ENCODE data around the gene OR52I2. TPM values are rescaled to one million over a fixed set of nuclear protein-coding genes. Genes with fewer than 3 reads are reported as not detected.

OR52I2 gene
- total RNA-seq, 4 donors from 2014 or later: not detected

DNA sequence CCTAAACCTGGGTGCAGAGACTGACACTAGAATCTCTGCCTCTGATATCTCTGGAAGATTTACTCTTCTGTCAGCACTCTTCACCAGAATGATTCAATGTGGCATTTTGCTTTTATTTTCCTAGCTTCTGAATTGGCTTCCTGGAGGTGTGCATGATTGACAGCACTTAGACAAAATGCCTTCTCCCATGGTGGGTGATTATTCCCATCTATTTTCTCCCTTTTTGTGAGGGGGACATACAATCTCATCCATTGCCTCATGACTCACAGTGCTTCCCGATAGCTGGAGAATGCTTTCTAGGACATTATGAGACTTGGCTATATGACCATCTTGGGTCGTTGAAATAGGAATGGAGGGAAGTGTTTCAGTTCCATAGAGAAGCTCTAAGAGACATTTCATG, 30.4 kb downstream of the OR52I2 start:
- Histone ChIP-seq H3K4me1 (peaks cover 6 to 9% of the 10 kb centered on the region in 2 donors), H3K4me3 (no peak overlapping the region), H3K9me3 (no peaks in the 10 kb centered on the region), H3K27me3 (no peaks in the 10 kb centered on the region), H3K27ac (no peak overlapping the region), H3K36me3 (no peaks in the 10 kb centered on the region)
- TF ChIP-seq POLR2A (IDR thresholded peaks at IDR 0.05): no peak
- TF ChIP-seq CTCF (IDR thresholded peaks at IDR 0.05 in 4 of 5, conservative IDR thresholded peaks at IDR 0.05 in 1 of 5): no peak
- DNase-seq (no peak), ATAC-seq (no peak)
- intact Hi-C loops (cut with DNase I; ENCODE audit: low total_unique reads): no loop called here
- in situ Hi-C loops (cut with MboI; ENCODE audit: low sequenced_read_pairs in 4 of 4): loop anchor here in 1 of 4 donors (25.0 kb wide), 1 partner anchor 775 kb away; the partner anchor contains the start of gene RHOG

- intact Hi-C loops (cut with DNase I; ENCODE audit: low total_unique reads): no loop called here
- TF ChIP-seq CTCF (IDR thresholded peaks at IDR 0.05 in 4 of 5, conservative IDR thresholded peaks at IDR 0.05 in 1 of 5) (no peak), POLR2A (IDR thresholded peaks at IDR 0.05) (no peak)
- Histone ChIP-seq H3K4me1 (no peaks in the 10 kb centered on the region), H3K27me3 (no peaks in the 10 kb centered on the region), H3K9me3 (no peaks in the 10 kb centered on the region), H3K36me3 (no peaks in the 10 kb centered on the region), H3K4me3 (no peak overlapping the region), H3K27ac (no peak overlapping the region)
- DNase-seq (no peak), ATAC-seq (no peak)
- in situ Hi-C loops (cut with MboI; ENCODE audit: low sequenced_read_pairs in 4 of 4): loop anchor here in 1 of 4 donors (25.0 kb wide), 1 partner anchor 779 kb away; the partner anchor contains the start of gene RHOG
Observed at GRCh38 chr11:4615856-4616444, 34.4 kb downstream of the OR52I2 start.

- no peak overlapping the region for H3K4me3 ChIP-seq
- in situ Hi-C loops (cut with MboI; ENCODE audit: low sequenced_read_pairs in 4 of 4): loop anchor here in 1 of 4 donors (25.0 kb wide), 1 partner anchor 782 kb away; the partner anchor contains the start of gene RHOG
- H3K27ac ChIP-seq: no peak overlapping the region
- no peaks in the 10 kb centered on the region for H3K9me3 ChIP-seq
- H3K36me3 ChIP-seq: no peaks in the 10 kb centered on the region
- DNase-seq (no peak), ATAC-seq (no peak)
- intact Hi-C loops (cut with DNase I; ENCODE audit: low total_unique reads): no loop called here
- H3K27me3 ChIP-seq: no peaks in the 10 kb centered on the region
- TF ChIP-seq POLR2A (IDR thresholded peaks at IDR 0.05) (no peak), CTCF (IDR thresholded peaks at IDR 0.05 in 4 of 5, conservative IDR thresholded peaks at IDR 0.05 in 1 of 5) (no peak)
- no peaks in the 10 kb centered on the region for H3K4me1 ChIP-seq
Observed at GRCh38 chr11:4619514-4619913, 38.0 kb downstream of the OR52I2 start.

DNA sequence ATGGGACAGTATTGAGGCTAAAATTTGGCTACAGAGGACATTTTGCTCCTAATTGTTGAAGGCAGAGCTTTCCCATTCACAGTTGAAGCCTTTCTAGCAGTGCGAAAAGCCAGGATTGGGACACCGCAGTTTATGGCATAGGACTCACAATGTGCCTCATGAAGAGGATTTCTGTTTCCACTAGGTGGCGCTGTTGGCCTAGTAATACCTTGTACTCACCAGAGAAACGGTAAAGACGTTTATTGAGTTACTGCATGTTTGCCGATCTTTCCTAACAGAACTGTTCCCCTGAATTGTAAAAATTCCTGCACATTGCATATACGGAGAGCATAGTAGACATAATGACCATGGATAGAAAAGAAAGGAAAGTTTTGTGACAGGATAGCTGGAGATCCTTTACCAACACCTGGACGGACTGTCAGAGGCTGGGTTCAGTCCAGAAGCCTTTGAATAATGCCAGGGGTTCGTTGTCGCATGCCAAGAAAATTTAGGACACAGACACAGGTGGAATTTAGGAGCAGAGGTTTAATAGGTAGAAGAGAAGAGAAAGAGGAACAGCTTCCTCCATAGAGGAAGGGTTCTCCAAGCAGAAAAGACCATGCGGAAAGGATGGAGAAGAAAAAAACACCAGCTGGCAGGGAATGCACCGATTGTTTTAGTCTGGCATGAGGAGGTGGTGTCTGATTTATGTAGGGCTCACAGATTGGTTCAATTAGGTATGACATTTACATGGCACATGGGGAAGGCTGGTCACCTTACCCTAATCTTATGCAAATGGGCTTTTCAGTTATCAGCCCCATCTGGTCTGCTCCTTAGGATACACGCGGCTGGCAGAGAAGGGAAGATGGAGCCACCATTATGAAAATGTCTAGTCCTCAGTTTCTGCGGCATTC, 44.9 kb downstream of the OR52I2 start:
- Histone ChIP-seq H3K9me3 (no peaks in the 10 kb centered on the region), H3K4me1 (no peaks in the 10 kb centered on the region), H3K27ac (no peak overlapping the region), H3K4me3 (no peak overlapping the region), H3K27me3 (no peaks in the 10 kb centered on the region), H3K36me3 (no peaks in the 10 kb centered on the region)
- ATAC-seq: no peak
- no peak for TF ChIP-seq POLR2A (IDR thresholded peaks at IDR 0.05)
- peak in 4 of 5 experiments; percentile 35 to 58 (median 46) for TF ChIP-seq CTCF (IDR thresholded peaks at IDR 0.05 in 4 of 5, conservative IDR thresholded peaks at IDR 0.05 in 1 of 5)
- intact Hi-C loops (cut with DNase I; ENCODE audit: low total_unique reads): no loop called here
- in situ Hi-C loops (cut with MboI; ENCODE audit: low sequenced_read_pairs in 4 of 4): loop anchor here in 2 of 4 donors (25.0 kb wide), 3 partner anchors 361 to 1186 kb away; partner anchors contain the start of genes OR51L1 (in 1 of the 2) and OR52N2 (in 1 of the 2)
- DNase-seq: no peak
